Neural cell (in vitro differentiated cells): Measurements from ENCODE around the gene NDUFB7.

Experiments used
- CTCF ChIP-seq: fragments of 450-650 bp; IDR thresholded peaks from 2 replicates; pipeline ENCODE4 v1.5.1; 2014; ENCODE audit warnings: antibody characterized with exemption, mild to moderate bottlenecking, moderate library complexity; ENCODE audit not compliant: poor library complexity, severe bottlenecking
- EP300 ChIP-seq: fragments of 450-650 bp; conservative IDR thresholded peaks from 2 replicates; pipeline ENCODE4 v1.6.1; 2014; ENCODE audit warnings: antibody characterized with exemption, mild to moderate bottlenecking, moderate library complexity; ENCODE audit not compliant: poor library complexity, severe bottlenecking
- EZH2 ChIP-seq: fragments of 200-600, 300-800 bp; shearing (Covaris generic), sonication (generic); IDR thresholded peaks from 2 replicates; pipeline ENCODE4 v1.6.1; 2014; ENCODE audit warnings: antibody characterized with exemption, low read length, borderline replicate concordance, mild to moderate bottlenecking; ENCODE audit not compliant: insufficient read depth, poor library complexity, severe bottlenecking
- MXI1 ChIP-seq: fragments of 450-650 bp; conservative IDR thresholded peaks from 2 replicates; pipeline ENCODE4 v1.6.1; 2014; ENCODE audit warnings: antibody characterized with exemption, mild to moderate bottlenecking; ENCODE audit not compliant: poor library complexity, severe bottlenecking
- POLR2AphosphoS5 ChIP-seq: IDR thresholded peaks from 2 replicates; pipeline ENCODE4 v1.6.1; 2012
- RAD21 ChIP-seq: fragments of 450-650 bp; conservative IDR thresholded peaks from 2 replicates; pipeline ENCODE4 v1.6.1; 2014; ENCODE audit warnings: antibody characterized with exemption, mild to moderate bottlenecking, moderate library complexity
- SMC3 ChIP-seq: fragments of 450-650 bp; conservative IDR thresholded peaks from 2 replicates; pipeline ENCODE4 v1.6.1; 2014; ENCODE audit warnings: antibody characterized with exemption, mild to moderate bottlenecking, moderate library complexity; ENCODE audit not compliant: poor library complexity
- TAF1 ChIP-seq: IDR thresholded peaks from 2 replicates; pipeline ENCODE4 v1.6.1; 2012; ENCODE audit warnings: low read depth
- TF ChIP-seq, protein P1 (sequence below): IDR thresholded peaks from 2 replicates; pipeline ENCODE4 v1.6.1; 2012; ENCODE audit warnings: borderline replicate concordance

GRCh38 chr19:14561847-14562351 lies 10.0 kb downstream of the NDUFB7 start:
- TF ChIP-seq EZH2, result no peak
- TF ChIP-seq CTCF, result no peak
- no peak for TF ChIP-seq POLR2AphosphoS5
- no peak for TF ChIP-seq EP300
- TF ChIP-seq RAD21, result no peak
- TF ChIP-seq, protein P1, sequence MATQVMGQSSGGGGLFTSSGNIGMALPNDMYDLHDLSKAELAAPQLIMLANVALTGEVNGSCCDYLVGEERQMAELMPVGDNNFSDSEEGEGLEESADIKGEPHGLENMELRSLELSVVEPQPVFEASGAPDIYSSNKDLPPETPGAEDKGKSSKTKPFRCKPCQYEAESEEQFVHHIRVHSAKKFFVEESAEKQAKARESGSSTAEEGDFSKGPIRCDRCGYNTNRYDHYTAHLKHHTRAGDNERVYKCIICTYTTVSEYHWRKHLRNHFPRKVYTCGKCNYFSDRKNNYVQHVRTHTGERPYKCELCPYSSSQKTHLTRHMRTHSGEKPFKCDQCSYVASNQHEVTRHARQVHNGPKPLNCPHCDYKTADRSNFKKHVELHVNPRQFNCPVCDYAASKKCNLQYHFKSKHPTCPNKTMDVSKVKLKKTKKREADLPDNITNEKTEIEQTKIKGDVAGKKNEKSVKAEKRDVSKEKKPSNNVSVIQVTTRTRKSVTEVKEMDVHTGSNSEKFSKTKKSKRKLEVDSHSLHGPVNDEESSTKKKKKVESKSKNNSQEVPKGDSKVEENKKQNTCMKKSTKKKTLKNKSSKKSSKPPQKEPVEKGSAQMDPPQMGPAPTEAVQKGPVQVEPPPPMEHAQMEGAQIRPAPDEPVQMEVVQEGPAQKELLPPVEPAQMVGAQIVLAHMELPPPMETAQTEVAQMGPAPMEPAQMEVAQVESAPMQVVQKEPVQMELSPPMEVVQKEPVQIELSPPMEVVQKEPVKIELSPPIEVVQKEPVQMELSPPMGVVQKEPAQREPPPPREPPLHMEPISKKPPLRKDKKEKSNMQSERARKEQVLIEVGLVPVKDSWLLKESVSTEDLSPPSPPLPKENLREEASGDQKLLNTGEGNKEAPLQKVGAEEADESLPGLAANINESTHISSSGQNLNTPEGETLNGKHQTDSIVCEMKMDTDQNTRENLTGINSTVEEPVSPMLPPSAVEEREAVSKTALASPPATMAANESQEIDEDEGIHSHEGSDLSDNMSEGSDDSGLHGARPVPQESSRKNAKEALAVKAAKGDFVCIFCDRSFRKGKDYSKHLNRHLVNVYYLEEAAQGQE, result no peak
- TF ChIP-seq TAF1, result no peak
- no peak for TF ChIP-seq MXI1
- no peak for TF ChIP-seq SMC3
